HepG2 (cell line): ENCODE measurements around the gene OR10K1. TPM values are rescaled to one million over a fixed set of nuclear protein-coding genes. Genes with fewer than 3 reads are reported as not detected.

Experiments
- ATAC-seq: fragments of 200-7000 bp; cut with Tn5 transposase; 3 replicates; pipeline ENCODE4 v1.9.1; 2020; ENCODE audit warnings: mild to moderate bottlenecking, moderate library complexity
- BruUV-seq: library from RNA; stranded (reverse); fragments of 400-500 nt; replicated peaks from 2 replicates; lab custom pipeline; 2021; lab: Mats Ljungman, UMichigan
- CTCF ChIA-PET: fragments of 300-600 bp; formaldehyde crosslinking; extraction: SDS; loops from one replicate; lab custom pipeline; 2021; ENCODE audit warnings: low total read pairs, inconsistent platforms, low intra/inter-chr PET ratio; lab: Yijun Ruan, JAX
- POLR2A ChIA-PET: fragments of 350-600 bp; sonication (Branson Sonifier 250); formaldehyde crosslinking; loops from one replicate; lab custom pipeline; 2020; ENCODE audit warnings: antibody characterized with exemption, inconsistent platforms; lab: Yijun Ruan, JAX
- DNase-seq: peaks from one replicate; pipeline ENCODE4 v3.0.0-alpha.2; 2015; ENCODE audit warnings: low spot score
- FAIRE-seq: peaks from 3 replicates; lab custom pipeline; 2011; peaks lifted over from hg19 to GRCh38; lab: Jason Lieb, UNC
- H2AFZ ChIP-seq: one replicate; pipeline ENCODE4 v1.6.1; 2011; ENCODE audit warnings: low read length, inconsistent platforms
- H3K27ac ChIP-seq: fragments of 300-600 bp; 3 replicates; pipeline ENCODE4 v1.8.0; 2011; ENCODE audit warnings: mixed run types, mild to moderate bottlenecking, mixed read lengths, low read length, inconsistent platforms; ENCODE audit not compliant: insufficient read depth; ENCODE audit errors: extremely low read length
- H3K27me3 ChIP-seq, 2 experiments: fragments of 200-600 bp in 1 of 2; 2 replicates in 1 of 2; 3 replicates in 1 of 2; pipeline versions ENCODE4 v1.6.0 to v1.8.0; 2011; ENCODE audit warnings: low read length in 2 of 2, mild to moderate bottlenecking in 2 of 2, moderate library complexity in 2 of 2, inconsistent platforms in 1 of 2; ENCODE audit not compliant: insufficient read depth in 2 of 2, control insufficient read depth in 1 of 2
- H3K36me3 ChIP-seq, 2 experiments: fragments of 200-600 bp in 1 of 2; replicated peaks in 1 of 2; 2 replicates in 1 of 2; 3 replicates in 1 of 2; pipeline versions ENCODE4 v1.5.1 to v1.8.0; 2011; ENCODE audit warnings: low read length in 2 of 2, inconsistent platforms in 1 of 2; ENCODE audit not compliant: insufficient read depth in 2 of 2, control insufficient read depth in 1 of 2
- H3K4me1 ChIP-seq: 2 replicates; pipeline ENCODE4 v1.5.1; 2012; ENCODE audit warnings: low read length, inconsistent platforms; ENCODE audit not compliant: insufficient read depth
- H3K4me2 ChIP-seq: 2 replicates; pipeline ENCODE4 v1.6.0; 2011; ENCODE audit warnings: low read depth, low read length, inconsistent platforms
- H3K4me3 ChIP-seq, 3 experiments: fragments of 200-600 bp in 1 of 3; sonication (generic), shearing (Covaris generic) in 1 of 3; replicated peaks in 1 of 3; 2 replicates each; pipeline ENCODE4 v1.5.1; 2011 to 2016; ENCODE audit warnings: low read length in 3 of 3, inconsistent platforms in 2 of 3, low read depth in 2 of 3, mild to moderate bottlenecking in 2 of 3, control low read depth in 1 of 3, mixed read lengths in 1 of 3; ENCODE audit not compliant: insufficient read depth in 1 of 3
- H3K79me2 ChIP-seq: one replicate; pipeline ENCODE4 v1.6.1; 2011; ENCODE audit warnings: low read length, inconsistent platforms; ENCODE audit not compliant: insufficient read depth
- H3K9ac ChIP-seq: 2 replicates; pipeline ENCODE4 v1.6.0; 2011; ENCODE audit warnings: mild to moderate bottlenecking, low read depth, low read length, inconsistent platforms; ENCODE audit not compliant: insufficient read depth
- H3K9me3 ChIP-seq: 2 replicates; pipeline ENCODE4 v1.5.1; 2012; ENCODE audit warnings: mild to moderate bottlenecking, low read length
- H4K20me1 ChIP-seq: 2 replicates; pipeline ENCODE4 v1.6.0; 2011; ENCODE audit warnings: inconsistent platforms, mild to moderate bottlenecking, low read length, moderate library complexity; ENCODE audit not compliant: insufficient read depth
- ATF7-NPFF ChIP-seq: sonication (generic); formaldehyde crosslinking; IDR thresholded peaks from 2 replicates; pipeline ENCODE4 v1.8.1; 2023; ENCODE audit warnings: mild to moderate bottlenecking, low read depth, missing genetic modification reagents, moderate library complexity
- GRHL1 ChIP-seq: sonication (generic); formaldehyde crosslinking; conservative IDR thresholded peaks from 2 replicates; pipeline ENCODE4 v1.8.0; 2022; ENCODE audit warnings: missing genetic modification reagents
- NFATC3 ChIP-seq: sonication (generic); formaldehyde crosslinking; IDR thresholded peaks from 2 replicates; pipeline ENCODE4 v1.5.1; 2020; ENCODE audit warnings: mild to moderate bottlenecking, missing genetic modification reagents
- PITX1 ChIP-seq: sonication (generic); formaldehyde crosslinking; IDR thresholded peaks from 2 replicates; pipeline ENCODE4 v1.5.1; 2020; ENCODE audit warnings: mild to moderate bottlenecking, missing genetic modification reagents
- REXO4 ChIP-seq: sonication (generic); formaldehyde crosslinking; IDR thresholded peaks from 2 replicates; pipeline ENCODE4 v1.8.0; 2022; ENCODE audit warnings: missing genetic modification reagents, mild to moderate bottlenecking, borderline replicate concordance
- SOX5 ChIP-seq: IDR thresholded peaks from 2 replicates; pipeline ENCODE4 v1.6.1; 2016; ENCODE audit warnings: borderline replicate concordance
- ZNF256 ChIP-seq: sonication (generic); formaldehyde crosslinking; conservative IDR thresholded peaks from 2 replicates; pipeline ENCODE4 v1.4.0; 2020; ENCODE audit warnings: missing genetic modification reagents
- ZNF781 ChIP-seq: sonication (generic); formaldehyde crosslinking; IDR thresholded peaks from 2 replicates; pipeline ENCODE4 v1.5.1; 2020; ENCODE audit warnings: borderline replicate concordance, mild to moderate bottlenecking, missing genetic modification reagents; ENCODE audit errors: not compliant biosample characterization
- in situ Hi-C: cut with HindIII; loops from 2 replicates; pipeline ENCODE4 v1.10.0; 2017; ENCODE audit warnings: low pct_unique_long_range_greater_than_20kb; ENCODE audit not compliant: extremely low pct_ligation_motif_present
- intact Hi-C: fragments of 100-400 bp; cut with micrococcal nuclease; formaldehyde crosslinking; loops from one replicate; pipeline ENCODE4 v1.10.0; 2022; ENCODE audit not compliant: unreplicated experiment
- polyA plus RNA-seq, 8 experiments: library from polyadenylated mRNA; depleted of rRNA in 3 of 8; stranded (reverse) in 7 of 8; unstranded in 1 of 8; fragments of >200 nt; fragmentation: Illumina TruSeq in 4 of 8; extraction: Trizol in 4 of 8; gene quantifications; 2 replicates each; pipeline versions ENCODE4 v1.2.1 to v1.2.3, GENCODE V29; 2011 to 2016; ENCODE audit warnings: low read depth in 4 of 8, missing spikeins in 1 of 8, mixed read lengths in 1 of 8; ENCODE audit not compliant: insufficient read depth in 1 of 8
- total RNA-seq, 5 experiments: library from RNA; depleted of rRNA; stranded (reverse); fragments of >200 nt; fragmentation: Illumina TruSeq; extraction: Trizol; gene quantifications; 2 replicates each; pipeline ENCODE4 v1.2.3, GENCODE V29; 2016; ENCODE audit warnings: low read depth in 1 of 5

Gene OR10K1
- total and polyA plus RNA-seq, 2 of the 13 experiments (the other 11 are each of a cell fraction or from before 2014, with no cell fraction given) = not detected

GRCh38 chr1:158516966-158517365 lies 55.3 kb downstream of the OR10K1 start:
- no peak overlapping the region for H3K4me3 ChIP-seq
- H4K20me1 ChIP-seq = no peaks in the 10 kb centered on the region
- ATAC-seq = no peak
- H3K4me2 ChIP-seq = no peak overlapping the region
- ChIA-PET CTCF (no interaction called here), POLR2A (no interaction called here)
- H3K27me3 ChIP-seq = no peaks in the 10 kb centered on the region
- H3K79me2 ChIP-seq = no peaks in the 10 kb centered on the region
- BruUV-seq = no TSS peak
- no peak overlapping the region for H3K27ac ChIP-seq
- in situ Hi-C loops (no loop called here), intact Hi-C loops (no loop called here)
- no peak for FAIRE-seq
- H3K4me1 ChIP-seq = no peaks in the 10 kb centered on the region
- 0 out of 2 replicates have a peak, but pooled peaks cover 4% of the 10 kb centered on the region for H3K9me3 ChIP-seq
- TF ChIP-seq ZNF781 (CRISPR knock-in tag) = no peak
- no peak for TF ChIP-seq GRHL1 (CRISPR knock-in tag)
- TF ChIP-seq SOX5 = no peak
- no peak for TF ChIP-seq REXO4 (CRISPR knock-in tag)
- TF ChIP-seq ZNF256 (CRISPR knock-in tag) = no peak
- no peak for TF ChIP-seq ATF7-NPFF
- no peak for TF ChIP-seq PITX1 (CRISPR knock-in tag)
- TF ChIP-seq NFATC3 (CRISPR knock-in tag) = no peak
- DNase-seq = no peak
- H3K9ac ChIP-seq = no peak overlapping the region
- H2AFZ ChIP-seq = no peak overlapping the region
- H3K36me3 ChIP-seq = no peaks in the 10 kb centered on the region

Other genes with a start within 250 kb of the OR10K1 start
- gene CD1A, start 207.4 kb upstream of the OR10K1 start, total RNA-seq (2016; rRNA removed; fragmentation: Illumina TruSeq; extraction: Trizol) = not detected in 2 replicates
- gene CD1A, start 207.4 kb upstream of the OR10K1 start, polyA plus RNA-seq (2011; rRNA removed) = not detected in 2 replicates
- not detected in 2 replicates for gene CD1C, start 171.9 kb upstream of the OR10K1 start, total RNA-seq (2016; rRNA removed; fragmentation: Illumina TruSeq; extraction: Trizol)
- not detected in 2 replicates for gene CD1C, start 171.9 kb upstream of the OR10K1 start, polyA plus RNA-seq (2011; rRNA removed)
- not detected in 2 replicates for gene CD1B, start 130.3 kb upstream of the OR10K1 start, total RNA-seq (2016; rRNA removed; fragmentation: Illumina TruSeq; extraction: Trizol)
- not detected in 2 replicates for gene CD1B, start 130.3 kb upstream of the OR10K1 start, polyA plus RNA-seq (2011; rRNA removed)
- gene CD1E, start 107.9 kb upstream of the OR10K1 start, total RNA-seq (2016; rRNA removed; fragmentation: Illumina TruSeq; extraction: Trizol) = not detected in 2 replicates
- not detected in 2 replicates for gene CD1E, start 107.9 kb upstream of the OR10K1 start, polyA plus RNA-seq (2011; rRNA removed)
- gene OR10T2, start 62.4 kb upstream of the OR10K1 start, total RNA-seq (2016; rRNA removed; fragmentation: Illumina TruSeq; extraction: Trizol) = not detected in 2 replicates
- gene OR10T2, start 62.4 kb upstream of the OR10K1 start, polyA plus RNA-seq (2011; rRNA removed) = not detected in 2 replicates
- not detected in 2 replicates for gene OR10K2, start 35.6 kb upstream of the OR10K1 start, total RNA-seq (2016; rRNA removed; fragmentation: Illumina TruSeq; extraction: Trizol)
- gene OR10K2, start 35.6 kb upstream of the OR10K1 start, polyA plus RNA-seq (2011; rRNA removed) = not detected in 2 replicates
- gene OR10R2, start 10.4 kb downstream of the OR10K1 start, total RNA-seq (2016; rRNA removed; fragmentation: Illumina TruSeq; extraction: Trizol) = not detected in 2 replicates
- not detected in 2 replicates for gene OR10R2, start 10.4 kb downstream of the OR10K1 start, polyA plus RNA-seq (2011; rRNA removed)
- not detected in 2 replicates for gene OR6Y1, start 92.6 kb downstream of the OR10K1 start, total RNA-seq (2016; rRNA removed; fragmentation: Illumina TruSeq; extraction: Trizol)
- gene OR6Y1, start 92.6 kb downstream of the OR10K1 start, polyA plus RNA-seq (2011; rRNA removed) = not detected in 2 replicates
- not detected in 2 replicates for gene OR6P1, start 108.7 kb downstream of the OR10K1 start, total RNA-seq (2016; rRNA removed; fragmentation: Illumina TruSeq; extraction: Trizol)
- not detected in 2 replicates for gene OR6P1, start 108.7 kb downstream of the OR10K1 start, polyA plus RNA-seq (2011; rRNA removed)
- gene OR10X1, start 118.1 kb downstream of the OR10K1 start, total RNA-seq (2016; rRNA removed; fragmentation: Illumina TruSeq; extraction: Trizol) = not detected in 2 replicates
- not detected in 2 replicates for gene OR10X1, start 118.1 kb downstream of the OR10K1 start, polyA plus RNA-seq (2011; rRNA removed)
- gene OR10Z1, start 143.4 kb downstream of the OR10K1 start, total RNA-seq (2016; rRNA removed; fragmentation: Illumina TruSeq; extraction: Trizol) = not detected in 2 replicates
- not detected in 2 replicates for gene OR10Z1, start 143.4 kb downstream of the OR10K1 start, polyA plus RNA-seq (2011; rRNA removed)
- not detected in 2 replicates for gene SPTA1, start 224.9 kb downstream of the OR10K1 start, total RNA-seq (2016; rRNA removed; fragmentation: Illumina TruSeq; extraction: Trizol)
- gene SPTA1, start 224.9 kb downstream of the OR10K1 start, polyA plus RNA-seq (2011; rRNA removed) = not detected in 2 replicates
- gene OR6K2, start 238.8 kb downstream of the OR10K1 start, total RNA-seq (2016; rRNA removed; fragmentation: Illumina TruSeq; extraction: Trizol) = not detected in 2 replicates
- gene OR6K2, start 238.8 kb downstream of the OR10K1 start, polyA plus RNA-seq (2011; rRNA removed) = not detected in 2 replicates